NCI-H345 treated with DMSO at 0.1 percent for 48 hours (cell line): ENCODE data around the gene C22orf31.
"Not testable (repeated sequence)": the region's sequence is repeated elsewhere in the genome, so short reads cannot be mapped to it uniquely, and the experiment has no call there.

ENCODE experiments used
- DNase-seq: peaks from one replicate; lab custom pipeline; 2025; ENCODE audit not compliant: unreplicated experiment; lab: John Stamatoyannopoulos, UW

The C22orf31 gene

DNA sequence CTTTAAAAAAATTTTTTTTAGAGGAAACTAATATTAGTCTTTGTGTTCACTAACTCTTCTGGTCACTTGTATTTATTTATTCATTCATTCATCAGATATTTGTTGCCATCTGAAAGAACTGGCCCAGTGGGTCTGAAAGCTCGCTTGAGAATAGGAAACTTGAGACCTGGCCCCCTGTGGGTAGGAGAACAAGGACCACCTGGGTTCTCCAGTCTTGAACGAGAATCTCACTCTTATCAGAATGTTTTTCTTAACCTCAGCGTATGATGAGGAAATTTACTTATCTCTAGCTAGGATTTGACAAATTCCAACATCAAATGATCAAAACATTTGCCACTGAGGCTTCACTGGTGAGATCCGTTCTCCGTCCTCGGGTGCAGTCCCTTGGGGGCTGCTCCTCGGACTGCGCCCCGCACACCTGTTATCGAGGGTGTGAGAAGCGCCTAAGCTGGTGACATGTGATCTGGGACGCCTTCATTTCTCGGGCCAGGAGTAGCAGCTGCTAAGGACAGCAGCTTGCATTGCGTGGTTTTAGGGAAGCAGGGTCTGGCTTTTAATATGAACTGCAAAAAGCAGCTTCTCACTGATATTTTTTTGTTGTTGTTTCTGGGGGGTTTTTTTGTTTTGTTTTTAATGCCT lies 6.3 kb downstream of the C22orf31 start:
- no peak for DNase-seq

DNA sequence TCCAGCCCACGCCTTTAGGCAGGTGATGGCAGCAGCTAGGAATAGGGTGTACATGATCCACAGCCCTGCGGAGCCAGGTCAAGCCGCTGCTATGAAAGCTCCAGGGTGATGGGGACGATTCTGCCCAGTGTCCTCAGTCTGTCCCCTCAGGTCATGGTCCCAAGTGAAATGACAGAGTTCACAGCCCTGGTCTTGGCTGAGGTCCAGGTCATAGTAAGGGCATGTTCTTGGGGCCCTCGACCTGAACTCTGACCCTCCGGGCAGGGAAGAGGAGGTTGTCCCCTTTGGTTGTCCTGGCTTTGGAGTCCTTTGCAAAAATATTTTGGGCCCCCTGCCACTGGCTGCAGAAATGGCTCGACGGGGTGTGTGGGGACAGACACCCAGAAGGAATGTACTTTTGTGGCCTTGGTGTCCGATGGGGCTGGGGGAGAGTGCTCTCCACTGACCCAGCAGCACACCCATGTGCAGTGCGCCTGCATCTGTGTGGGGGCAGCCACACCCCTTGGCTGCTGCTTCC lies 7.3 kb downstream of the C22orf31 start:
- DNase-seq: no peak

DNA sequence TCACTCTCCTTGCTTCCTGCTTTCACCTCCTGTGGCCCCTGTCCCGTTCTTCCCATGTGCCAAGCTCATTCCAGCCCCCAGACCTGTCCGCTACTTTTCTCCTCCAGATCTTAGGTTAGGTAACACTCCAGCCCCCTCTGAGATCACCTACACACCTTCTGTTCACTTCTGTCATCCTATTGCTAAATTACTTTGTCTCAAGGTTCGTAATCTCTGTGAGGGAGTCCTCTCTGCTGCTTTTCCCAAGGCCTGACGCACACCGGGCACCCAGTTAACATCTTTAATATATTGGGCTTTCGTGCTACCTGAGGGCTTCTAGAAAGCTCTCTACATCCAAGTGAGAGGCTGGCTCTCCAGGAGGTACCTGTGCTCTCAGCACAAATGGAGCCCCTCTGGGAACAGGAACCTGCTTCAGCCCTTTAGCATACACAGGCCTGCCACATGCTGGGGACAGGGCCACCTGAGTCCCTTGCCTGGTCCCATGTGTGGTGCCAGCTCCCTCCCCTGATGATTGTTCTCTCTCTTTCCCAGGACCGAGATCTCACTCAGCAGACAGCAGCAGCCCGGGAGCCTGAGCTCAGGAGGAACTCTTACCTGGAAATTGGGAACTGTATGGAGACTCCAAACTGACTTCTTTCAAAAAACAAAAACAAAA lies 8.5 kb downstream of the C22orf31 start:
- DNase-seq: no peak

DNA sequence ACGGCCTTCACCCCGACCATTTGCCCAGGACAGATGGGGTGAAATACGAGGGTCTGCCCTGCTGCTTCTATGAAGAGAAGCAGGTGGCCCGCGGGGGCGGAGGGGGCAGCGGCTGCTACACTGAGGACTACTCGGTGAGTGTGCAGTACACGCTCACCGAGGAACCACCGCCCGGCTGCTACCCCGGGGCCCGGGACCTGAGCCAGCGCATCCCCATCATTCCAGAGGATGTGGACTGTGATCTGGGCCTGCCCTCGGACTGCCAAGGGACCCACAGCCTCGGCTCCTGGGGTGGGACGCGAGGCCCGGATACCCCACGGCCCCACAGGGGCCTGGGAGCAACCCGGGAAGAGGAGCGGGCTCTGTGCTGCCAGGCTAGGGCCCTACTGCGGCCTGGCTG lies 11.2 kb downstream of the C22orf31 start:
- no peak for DNase-seq

DNA sequence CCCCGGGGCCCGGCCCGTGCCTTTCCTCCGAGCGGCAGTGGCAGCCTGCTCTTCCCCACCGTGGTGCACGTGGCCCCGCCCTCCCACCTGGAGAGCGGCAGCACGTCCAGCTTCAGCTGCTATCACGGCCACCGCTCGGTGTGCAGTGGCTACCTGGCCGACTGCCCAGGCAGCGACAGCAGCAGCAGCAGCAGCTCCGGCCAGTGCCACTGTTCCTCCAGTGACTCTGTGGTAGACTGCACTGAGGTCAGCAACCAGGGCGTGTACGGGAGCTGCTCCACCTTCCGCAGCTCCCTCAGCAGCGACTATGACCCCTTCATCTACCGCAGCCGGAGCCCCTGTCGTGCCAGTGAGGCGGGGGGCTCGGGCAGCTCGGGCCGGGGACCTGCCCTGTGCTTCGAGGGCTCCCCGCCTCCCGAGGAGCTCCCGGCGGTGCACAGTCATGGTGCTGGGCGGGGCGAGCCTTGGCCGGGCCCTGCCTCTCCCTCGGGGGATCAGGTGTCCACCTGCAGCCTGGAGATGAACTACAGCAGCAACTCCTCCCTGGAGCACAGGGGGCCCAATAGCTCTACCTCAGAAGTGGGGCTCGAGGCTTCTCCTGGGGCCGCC lies 11.9 kb downstream of the C22orf31 start:
- no peak for DNase-seq

DNA sequence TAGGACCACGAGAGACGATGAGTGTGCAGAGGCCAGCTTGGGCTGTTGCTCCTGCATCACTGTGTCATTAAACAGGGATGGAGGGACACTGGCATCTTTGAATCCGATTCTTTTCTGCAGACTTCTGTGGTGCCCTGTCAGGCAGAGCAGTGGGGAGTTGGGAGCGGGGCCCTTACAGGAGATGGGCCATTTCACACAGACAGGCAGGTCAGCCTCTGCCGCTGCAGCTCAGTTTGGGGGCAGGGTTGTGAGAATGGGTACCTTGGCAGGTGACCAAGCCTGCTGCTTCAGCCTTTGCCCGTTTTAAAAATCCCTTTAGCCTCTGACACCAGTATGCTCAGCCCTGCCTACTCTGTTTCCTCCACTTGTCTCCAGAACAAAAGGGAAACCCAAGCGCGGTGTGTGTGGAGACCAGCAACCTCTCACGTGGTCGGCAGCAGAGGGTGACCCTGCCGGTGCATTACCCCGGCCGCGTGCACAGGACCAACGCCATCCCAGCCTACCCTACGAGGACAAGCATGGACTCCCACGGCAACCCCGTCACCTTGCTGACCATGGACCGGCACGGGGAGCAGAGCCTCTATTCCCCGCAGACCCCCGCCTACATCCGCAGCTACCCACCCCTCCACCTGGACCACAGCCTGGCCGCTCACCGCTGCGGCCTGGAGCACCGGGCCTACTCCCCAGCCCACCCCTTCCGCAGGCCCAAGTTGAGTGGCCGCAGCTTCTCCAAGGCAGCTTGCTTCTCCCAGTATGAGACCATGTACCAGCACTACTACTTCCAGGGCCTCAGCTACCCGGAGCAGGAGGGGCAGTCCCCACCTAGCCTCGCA lies 12.6 kb downstream of the C22orf31 start:
- DNase-seq: no peak

DNA sequence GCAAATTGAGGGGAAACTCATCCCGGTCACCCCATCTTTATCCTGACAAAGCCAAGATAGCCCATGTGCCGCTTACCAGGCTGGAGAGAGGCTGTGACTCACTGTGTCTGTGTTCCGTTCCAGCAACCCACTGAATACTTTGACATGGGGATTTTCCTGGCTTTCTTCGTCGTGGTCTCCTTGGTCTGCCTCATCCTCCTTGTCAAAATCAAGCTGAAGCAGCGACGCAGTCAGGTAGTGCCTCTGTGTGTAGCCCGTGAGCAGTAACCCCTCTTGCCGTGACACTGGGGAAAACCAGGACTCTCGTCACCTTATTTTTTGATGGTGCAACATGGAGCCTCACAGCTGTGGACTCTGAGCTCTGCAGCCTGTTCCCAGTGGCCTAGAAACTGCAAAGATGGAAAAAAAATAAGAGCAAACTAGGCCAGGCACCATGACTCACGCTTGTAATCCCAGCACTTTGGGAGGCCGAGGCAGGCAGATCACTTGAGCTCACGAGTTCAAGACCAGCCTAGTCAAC lies 16.9 kb downstream of the C22orf31 start:
- no peak for DNase-seq

DNA sequence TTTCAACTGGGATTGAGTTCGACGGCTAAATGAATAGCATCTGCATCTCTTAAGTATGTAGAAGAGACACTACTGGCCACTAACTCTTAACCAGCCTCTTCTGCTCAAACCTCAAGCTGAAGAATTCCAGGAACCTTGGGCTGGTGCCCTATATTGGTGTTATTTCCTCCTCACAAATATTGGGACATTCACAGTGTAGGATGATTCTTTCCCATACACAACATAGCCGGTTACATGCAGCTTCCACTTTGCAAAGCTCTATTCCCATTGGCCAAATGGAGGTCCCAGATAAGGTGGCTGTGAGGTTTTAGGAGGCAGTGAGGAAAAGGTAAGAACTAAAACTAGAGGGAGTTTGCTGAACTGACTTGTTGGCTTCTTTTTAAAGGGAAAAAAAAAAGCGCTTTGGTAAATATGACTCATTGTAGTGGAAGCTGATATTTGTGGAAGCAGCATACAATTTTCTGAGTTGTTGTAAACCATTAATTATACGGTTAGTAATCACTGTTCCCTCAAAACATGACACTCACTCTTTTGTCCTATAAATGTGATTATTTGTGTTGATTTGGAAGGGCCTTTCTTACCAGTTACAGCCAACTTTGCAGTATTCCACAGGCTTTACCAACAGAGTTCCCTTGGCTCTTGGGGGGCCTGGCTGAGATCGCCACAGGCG lies 17.6 kb downstream of the C22orf31 start:
- DNase-seq: no peak

DNA sequence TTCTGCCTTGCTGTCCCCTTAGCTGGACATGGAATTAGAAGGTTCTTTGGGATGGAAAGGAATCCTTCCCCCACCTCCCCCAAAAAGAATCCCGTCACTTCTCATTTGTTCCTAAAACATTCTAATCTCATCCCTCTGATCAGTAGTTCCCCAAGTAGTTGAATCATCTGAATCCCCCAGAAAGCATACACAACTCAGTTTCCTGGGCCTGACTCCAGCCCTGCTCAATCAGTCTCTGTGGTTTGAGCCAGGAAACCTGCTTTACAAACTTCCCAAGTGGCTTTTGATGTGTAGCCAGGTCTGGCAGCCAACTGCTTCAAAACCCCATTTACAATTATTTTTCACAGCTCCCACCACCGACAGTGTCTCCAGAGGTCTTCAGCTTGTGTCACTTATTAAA lies 20.2 kb downstream of the C22orf31 start:
- no peak for DNase-seq

DNA sequence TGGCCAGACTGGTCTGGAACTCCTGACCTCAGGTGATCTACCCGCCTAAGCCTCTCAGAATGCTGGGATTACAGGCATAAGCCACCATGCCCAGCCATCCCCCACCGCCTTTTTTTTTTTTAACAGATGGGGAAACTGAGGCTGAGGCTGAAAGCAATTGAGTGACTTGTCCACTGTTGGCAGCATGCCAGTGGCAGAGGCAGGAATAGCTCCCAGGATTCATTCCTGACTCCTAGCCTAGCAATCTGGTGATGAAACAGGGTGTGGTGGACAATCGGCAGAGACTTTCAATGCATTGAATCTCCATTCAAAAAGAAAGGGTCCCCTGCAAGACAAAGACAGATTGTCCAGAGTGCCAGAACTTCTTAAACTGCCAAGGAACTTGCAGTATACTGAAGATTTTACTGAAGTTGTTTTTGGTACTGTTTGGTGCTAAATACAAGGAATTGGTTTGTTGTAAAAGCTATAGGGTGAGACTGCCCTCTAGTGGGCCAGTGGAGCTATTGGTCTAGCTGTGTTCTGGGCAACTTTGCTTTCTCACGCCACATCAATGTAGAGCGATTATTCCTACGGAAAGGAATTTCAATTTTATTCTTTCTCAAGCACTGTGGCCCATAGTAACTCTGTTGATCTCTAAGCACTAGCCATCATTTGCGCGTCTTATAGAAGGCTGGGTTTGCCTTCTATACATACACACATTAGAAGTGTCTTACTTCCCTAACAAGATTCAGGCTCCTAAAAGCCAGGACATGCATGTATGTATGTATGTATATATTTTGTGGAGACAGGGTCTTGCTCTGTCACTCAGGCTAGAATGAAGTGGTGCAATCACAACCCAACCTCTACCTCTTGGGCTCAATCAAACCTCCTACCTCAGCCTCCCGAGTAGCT lies 21.0 kb downstream of the C22orf31 start:
- DNase-seq: peak; percentile 32

DNA sequence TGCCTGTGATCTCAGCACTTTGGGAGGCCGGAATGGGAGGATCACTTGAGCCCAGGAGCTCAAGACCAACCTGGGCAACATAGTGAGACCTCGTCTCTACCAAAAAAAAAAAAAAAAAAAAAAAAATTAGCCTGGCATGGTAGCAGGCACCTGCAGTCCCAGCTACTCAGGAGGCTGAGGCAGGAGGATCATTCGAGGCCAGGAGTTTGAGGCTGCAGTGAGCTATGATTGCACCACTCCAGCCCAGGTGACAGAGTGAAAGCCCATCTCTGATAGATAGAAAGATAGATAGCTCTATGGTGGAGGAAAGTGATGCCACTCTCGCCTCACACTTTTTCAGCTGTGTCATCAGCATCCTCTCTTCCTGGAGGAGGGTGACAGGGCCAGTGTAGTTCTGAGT lies 21.9 kb downstream of the C22orf31 start:
- not testable (repeated sequence) for DNase-seq

DNA sequence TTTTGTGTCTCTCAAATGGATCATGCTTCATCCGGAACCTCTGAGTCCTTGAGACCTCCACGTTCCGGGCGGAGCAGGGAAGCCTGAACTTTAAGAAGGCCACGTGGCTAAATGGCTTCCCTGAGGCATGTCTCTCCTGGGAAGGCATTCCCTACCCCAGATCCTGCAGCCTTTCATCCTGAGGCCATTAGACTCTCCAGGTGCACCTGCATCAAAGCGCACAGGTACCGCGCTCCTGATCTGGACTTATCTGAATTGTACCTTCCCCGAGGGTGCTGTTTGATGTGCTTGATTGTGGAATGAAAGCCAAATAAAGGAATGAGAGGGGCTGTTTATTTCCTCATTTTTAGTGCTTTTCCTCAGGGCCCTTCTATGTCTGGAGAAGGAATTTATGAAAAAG lies 22.5 kb downstream of the C22orf31 start:
- DNase-seq: no peak

DNA sequence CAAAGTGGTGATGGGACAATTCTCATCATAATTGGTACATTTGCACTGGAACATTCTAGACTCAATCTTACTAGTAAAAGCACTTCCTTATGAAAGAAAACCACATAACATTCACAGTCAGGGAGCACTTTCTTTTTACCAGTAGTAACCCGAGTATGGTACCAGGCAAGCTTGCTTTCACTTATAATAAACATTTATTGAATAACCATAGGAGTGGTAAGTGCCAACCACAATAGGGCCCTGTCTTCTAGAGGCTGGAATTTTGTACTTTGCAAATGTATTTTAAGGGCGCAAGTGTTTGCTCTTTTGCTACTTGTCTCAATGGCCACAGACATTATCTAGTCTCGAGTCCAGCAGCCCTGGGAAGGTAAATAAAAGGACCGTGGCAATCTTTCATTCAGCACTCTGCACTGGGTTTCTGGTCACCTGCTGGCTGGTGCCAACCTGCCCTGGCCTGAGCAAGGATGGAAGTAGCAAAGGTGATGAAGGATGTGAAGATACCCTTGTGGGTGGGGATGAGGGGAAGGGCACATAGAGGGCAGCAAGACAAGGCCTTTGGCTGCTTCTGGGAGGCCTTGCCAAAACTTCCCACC lies 24.2 kb downstream of the C22orf31 start:
- peak; percentile 5 for DNase-seq

DNA sequence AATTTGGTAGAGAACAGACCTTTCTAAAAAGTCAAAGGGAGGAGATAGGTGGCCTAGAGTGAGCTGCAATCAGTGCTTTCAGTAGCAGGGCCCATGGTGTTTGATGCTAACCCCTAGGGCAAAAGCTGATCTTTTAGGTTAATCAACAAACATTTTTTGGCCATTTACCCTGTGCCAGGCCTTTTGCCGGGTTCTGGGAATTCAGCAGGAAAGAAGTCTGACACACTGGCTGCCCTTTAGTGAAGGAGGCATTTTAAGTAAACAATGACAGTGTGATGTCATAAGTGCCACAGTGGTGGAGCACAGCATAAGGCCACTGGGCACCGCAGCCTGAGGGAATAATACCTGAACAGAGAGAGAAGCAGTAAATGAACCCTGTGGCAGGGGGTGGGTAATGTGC lies 29.0 kb downstream of the C22orf31 start:
- no peak for DNase-seq

DNA sequence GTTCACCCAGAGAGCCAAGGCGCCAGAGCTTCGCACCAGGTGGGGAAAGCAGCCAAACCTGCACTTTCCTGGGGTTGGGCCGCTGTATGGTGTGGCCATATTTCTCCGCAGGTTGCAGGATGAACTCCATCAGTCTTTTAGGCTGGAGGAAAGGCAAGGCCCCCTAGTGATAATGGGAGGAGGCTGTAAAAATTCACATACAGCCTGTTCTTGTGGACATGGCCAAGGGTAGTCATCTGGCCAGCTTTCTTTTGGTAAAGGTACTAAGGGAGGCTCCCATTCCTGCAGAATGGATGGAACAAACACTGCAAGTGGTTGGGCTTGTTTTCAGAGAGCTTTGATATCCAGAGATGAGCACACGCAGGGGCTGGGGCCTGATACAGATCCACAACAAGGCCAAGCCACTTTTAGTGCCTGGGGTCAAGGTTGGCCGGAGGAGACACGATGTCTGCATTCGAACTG lies 29.6 kb downstream of the C22orf31 start:
- no peak for DNase-seq

DNA sequence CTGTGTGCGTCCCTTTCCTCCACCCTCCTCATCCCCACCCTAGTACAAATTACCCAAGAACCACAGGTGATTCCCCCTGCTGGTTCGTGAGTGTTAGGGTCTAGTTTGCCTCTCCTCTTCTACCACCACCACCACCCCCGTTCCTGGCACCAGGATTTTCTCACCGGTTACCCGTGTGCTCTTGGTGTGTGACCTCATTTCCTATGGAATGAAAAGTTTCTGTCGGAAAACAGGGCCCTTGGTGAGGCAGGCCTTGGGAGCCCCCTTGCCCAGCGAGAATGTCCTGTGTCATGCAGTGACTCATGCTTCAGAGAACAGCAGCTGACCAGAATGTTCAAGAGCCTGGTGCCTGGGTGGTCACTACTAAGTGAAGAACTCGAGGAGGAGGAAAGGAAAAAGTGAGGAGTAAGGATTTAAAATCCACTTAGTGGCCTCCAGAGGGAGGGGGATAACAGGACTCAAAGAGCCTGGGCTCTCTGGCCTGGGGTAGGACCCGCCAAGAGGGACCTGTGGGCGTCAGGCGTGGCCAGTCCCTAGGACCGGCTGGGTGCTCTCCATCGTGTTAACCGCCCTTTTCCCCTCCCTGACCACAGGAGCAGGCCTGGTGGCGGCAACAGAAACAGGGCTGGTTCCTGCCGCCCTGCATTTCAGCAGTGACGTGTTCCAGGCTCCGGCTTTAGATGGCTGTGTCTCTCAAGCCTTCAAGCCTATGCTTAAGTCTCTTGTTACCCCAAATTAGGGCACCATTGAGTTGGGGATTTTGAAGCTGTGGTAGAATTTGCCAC lies 30.2 kb downstream of the C22orf31 start:
- DNase-seq: no peak

DNA sequence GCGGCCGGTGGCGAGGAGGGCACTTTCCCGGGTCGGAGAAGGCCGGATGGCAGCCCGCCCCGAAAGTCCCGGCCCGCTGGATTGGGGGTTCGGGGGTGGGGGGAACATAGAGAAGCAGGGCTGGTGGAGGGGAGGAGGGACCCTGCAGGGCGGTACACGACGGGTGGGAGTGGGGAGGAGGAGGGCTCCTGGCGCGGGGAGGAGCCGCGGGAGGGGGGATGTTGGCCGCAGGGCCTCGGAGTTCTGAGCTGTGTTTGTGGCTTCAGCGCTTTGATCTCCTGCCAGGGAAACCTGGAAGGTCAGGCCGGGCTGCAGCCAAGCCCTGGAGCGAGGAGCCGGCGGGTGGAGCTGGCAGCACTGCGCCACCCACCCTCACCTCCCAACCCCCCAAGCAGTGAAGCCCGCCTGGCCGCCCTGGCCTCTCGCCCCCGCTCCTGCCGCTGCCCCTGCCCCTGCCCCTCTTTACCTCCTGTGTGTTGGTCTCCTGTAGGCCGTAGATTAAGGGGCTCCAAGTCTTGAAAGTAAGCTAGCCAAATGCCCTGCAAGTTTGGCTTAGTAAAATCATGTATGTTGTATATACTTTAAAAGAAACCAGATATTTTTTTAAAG lies 30.9 kb downstream of the C22orf31 start:
- DNase-seq: no peak

DNA sequence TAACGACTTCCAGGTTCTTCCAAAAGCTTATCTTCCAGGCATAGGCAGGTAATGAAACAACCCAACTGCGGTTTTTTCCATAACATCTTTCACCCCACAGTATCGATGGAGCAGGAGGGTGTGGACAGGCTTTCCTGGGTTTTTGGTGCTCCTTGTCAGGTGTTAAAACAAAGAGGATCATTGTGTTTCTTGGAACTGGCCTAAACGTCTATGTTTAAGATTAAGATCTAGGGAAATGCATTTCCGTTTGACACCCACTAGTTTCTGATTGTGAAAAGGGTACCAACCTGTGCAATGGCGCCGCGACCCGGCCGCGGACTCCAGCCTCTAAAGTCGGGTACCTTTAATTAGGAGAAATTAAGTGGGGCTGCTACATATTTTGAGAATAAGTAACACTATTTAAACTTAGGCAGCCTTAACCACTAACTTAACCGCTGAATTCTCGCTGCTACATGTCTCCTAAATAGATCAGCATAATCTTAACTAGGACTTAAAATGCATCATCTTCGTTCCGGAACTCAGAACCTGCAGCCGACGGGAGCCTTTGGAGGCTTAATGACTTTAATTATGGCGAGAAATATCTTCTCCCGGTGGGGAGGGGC lies 31.5 kb downstream of the C22orf31 start:
- DNase-seq: no peak
